ENCODE measurements around the gene SLC2A9.
"Not testable (repeated sequence)": the region's sequence is repeated elsewhere in the genome, so short reads cannot be mapped to it uniquely, and the experiment has no call there.

SLC2A9 gene

GRCh38 chr4:9996319-9997110, 24.8 kb downstream of the SLC2A9 start:
- DNase-seq (ENCODE audit: low read depth) = peak; percentile 19

DNA sequence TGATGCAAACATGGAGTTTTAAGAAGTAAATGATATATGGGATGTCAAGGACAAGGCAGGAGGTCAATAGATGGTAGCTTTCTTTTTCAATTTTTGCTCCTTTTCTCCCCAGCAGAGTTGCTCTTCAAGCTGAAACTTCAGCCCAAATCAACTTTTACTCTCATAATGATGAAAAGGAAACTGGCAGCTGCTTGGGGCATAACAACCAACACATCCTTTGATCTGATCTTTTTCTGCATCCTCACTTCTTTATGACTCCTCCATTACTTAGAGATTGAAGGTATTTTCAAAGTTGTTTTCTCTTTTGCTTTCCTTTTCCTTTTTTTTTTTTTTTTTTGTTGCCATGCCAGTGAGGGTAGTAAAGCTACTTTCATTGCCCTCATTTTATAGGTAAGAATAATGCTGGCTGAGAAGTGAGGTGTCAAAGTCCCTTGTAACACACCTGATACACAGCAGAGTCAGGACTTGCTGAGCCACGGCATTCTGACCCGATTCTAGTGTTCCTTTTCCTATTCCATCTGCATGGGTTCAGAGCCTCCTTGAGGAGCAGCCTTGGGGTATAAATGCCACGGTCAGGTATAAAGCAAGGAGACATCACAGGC, 26.9 kb downstream of the SLC2A9 start:
- DNase-seq (ENCODE audit: low read depth) = no peak

- DNase-seq (ENCODE audit: low read depth) = no peak
Observed at GRCh38 chr4:9989918-9990635, 31.2 kb downstream of the SLC2A9 start.

- DNase-seq (ENCODE audit: low read depth) = no peak
Observed at GRCh38 chr4:9988933-9989332, 32.4 kb downstream of the SLC2A9 start.

DNA sequence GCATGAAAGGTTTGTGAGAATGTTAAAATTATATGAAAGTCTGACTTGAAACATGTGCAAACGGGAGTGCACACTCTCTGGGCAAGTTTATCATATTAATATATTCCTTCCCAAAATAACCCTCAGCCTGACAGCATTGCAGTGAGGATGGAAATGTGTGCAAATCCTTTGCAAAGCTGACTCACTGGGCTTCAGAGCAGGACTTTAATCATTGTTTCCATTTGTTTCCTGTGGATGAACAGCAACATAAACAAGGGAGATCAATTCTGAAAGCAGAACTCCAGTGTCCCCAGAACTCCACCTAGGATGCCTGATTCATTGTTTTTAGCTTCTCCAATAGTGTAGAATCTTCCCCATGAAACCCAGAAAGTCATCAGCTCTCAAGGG, 32.9 kb downstream of the SLC2A9 start:
- DNase-seq (ENCODE audit: low read depth) = no peak

- DNase-seq (ENCODE audit: low read depth) = no peak
Observed at GRCh38 chr4:9987749-9988362, 33.4 kb downstream of the SLC2A9 start.

GRCh38 chr4:9984621-9985020, 36.7 kb downstream of the SLC2A9 start:
- no peak for DNase-seq (ENCODE audit: low read depth)

DNA sequence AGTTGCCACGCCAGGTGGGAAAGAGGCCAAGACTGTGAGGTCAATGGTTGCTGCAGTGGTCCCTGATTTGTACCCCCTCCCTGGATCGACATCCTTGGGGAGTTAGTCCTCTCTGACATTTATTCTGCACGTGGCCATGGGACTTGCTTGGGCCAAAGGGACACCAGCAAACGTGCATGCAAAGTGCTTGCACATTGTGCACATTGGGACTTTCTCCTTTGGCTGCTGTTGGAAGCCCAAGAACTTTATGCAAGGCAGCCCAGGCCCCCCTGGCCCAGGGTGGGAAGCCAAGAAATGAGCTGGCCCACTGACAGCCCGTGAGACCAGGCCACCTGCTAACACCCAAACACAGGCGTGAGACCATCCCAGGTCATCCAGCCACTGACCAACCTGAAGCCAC, 38.1 kb downstream of the SLC2A9 start:
- no peak for DNase-seq (ENCODE audit: low read depth)

DNA sequence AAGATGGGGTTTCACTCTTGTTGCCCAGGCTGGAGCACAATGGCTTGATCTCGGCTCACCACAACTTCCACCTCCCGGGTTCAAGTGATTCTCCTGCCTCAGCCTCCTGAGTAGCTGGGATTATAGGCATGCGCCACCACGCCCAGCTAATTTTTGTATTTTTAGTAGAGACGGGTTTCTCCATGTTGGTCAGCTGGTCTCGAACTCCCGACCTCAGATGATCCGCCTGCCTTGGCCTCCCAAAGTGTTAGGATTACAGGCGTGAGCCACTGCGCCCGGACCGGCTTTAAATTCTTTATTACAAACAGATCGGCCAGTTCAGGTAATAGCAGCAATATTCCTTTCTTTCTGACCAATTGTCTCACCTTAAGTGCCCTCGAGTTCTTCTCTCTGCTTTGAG, 39.4 kb downstream of the SLC2A9 start:
- DNase-seq (ENCODE audit: low read depth) = not testable (repeated sequence)

DNA sequence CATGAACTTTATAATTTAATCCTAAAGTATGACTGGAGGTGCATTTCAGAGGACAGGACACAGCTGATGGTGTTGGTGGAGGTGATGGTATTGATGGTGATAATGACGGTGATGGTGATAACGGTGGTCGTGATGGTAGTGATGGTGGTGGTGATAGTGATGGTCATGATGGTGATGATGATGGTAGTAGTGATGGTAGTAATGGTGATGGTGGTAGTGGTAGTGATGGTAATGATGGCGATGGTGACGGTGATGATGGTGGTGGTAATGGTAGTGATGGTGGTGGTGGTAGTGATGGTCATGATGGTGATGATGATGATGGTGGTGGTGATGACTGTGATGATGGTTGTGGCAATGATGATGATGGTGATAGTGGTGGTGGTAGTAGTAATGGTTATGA, 40.4 kb downstream of the SLC2A9 start:
- DNase-seq (ENCODE audit: low read depth) = no peak

GRCh38 chr4:9979101-9979701, 42.1 kb downstream of the SLC2A9 start:
- DNase-seq (ENCODE audit: low read depth) = no peak

- DNase-seq (ENCODE audit: low read depth) = no peak
Observed at GRCh38 chr4:9977518-9978031, 43.7 kb downstream of the SLC2A9 start.

DNA sequence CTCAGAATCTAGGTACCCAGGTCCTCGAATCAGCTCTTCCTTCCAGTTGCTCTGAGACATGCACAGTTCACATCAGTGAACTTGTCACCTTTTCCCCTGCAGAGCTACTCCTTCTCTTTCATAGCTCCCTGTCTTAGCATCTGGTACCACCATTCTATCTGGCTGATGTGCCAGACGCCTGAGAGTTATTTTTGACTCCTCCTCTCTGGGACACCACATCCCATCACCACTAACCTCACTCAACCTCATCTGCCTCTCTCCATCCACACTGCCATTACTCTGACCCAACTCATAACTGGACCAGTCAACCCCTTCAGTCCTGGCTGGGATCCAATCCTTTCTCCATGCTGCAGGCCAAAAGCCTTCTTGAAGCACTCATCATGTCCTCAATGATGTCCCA, 44.5 kb downstream of the SLC2A9 start:
- DNase-seq (ENCODE audit: low read depth) = no peak

DNA sequence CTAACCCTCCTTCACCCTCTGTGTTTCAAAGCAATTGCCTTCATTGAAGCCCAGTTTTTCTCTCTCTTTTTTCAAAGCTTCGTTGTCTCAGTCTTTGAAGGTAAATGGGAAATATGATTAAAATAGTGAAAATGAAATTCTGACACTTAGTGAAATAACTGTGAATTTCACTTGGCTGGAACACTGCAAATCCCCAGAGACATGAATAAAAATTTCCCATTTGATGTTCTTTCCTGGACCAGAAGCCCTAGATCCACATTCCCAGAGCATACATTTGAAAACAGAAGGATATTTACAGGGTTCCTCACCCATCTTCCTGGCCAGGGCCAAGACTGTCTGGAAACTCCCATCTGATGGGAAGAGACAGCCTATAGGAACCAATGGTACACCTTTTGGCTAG, 45.0 kb downstream of the SLC2A9 start:
- no peak for DNase-seq (ENCODE audit: low read depth)

DNA sequence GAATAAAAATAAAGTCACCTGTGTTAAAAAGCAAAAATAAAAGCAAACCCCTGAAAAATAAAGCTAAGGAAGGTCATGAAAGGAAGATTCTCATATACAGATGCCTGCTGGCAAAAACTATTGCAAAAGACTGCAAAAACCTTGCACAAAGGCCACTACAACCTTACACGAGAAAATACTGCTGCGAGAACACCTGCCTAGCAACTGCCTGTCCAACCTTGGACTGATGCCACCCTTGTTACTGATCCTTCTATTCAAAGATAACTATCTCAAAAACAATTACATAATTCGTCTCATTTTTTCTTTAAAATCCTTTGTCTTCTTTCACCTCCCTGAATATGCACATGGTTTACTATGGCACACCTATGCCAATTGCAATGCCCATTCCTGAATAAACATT, 49.6 kb downstream of the SLC2A9 start:
- DNase-seq (ENCODE audit: low read depth) = no peak

DNA sequence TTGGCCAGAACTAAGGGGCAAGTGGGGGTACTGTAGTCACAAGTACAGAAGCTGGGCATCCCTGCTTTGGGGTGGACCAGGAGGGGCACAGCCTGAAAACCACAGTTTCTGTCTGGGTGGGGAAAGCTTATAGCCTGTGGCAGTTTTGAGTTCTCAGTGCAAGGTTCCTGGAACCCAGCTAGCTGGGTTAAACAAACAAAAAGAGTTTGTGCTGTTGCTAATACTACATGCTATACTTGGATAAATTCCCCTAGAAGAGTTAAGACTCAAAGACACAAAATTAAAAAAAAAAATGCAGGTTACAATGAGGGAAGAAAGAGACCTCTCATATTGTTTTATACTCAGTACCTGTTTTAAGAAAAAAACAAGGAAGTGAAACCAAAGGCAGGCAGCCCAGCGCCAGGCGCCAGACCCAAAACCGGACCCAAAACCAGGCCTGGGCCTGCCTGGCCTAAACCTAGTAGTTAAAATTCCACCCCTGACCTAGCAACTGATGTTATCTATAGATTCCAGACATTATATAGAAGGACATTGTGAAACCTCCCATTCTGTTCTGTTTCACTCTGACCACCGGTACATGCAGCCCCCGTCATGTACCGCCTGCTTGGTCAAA, 50.8 kb downstream of the SLC2A9 start:
- DNase-seq (ENCODE audit: low read depth) = no peak

GRCh38 chr4:9969526-9970398, 51.5 kb downstream of the SLC2A9 start:
- DNase-seq (ENCODE audit: low read depth) = no peak

DNA sequence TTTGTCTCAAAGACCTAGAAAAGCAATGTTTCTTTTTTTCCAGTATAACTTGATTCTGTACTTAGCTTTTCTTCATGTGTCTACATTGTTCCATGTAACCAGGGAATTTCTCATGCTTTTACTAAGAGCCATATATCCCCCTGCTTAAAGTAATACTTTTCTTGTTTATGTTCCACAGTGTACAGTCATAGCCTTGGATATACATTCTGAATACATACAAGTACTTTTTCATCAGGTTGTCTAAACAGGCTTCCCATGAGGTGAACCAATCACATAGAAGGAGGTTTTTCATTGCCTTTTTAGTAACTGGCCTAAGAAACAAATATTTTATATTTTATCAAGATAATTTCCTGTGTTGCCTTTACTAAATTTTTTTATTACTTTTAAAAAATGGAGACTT, 52.8 kb downstream of the SLC2A9 start:
- no peak for DNase-seq (ENCODE audit: low read depth)

DNA sequence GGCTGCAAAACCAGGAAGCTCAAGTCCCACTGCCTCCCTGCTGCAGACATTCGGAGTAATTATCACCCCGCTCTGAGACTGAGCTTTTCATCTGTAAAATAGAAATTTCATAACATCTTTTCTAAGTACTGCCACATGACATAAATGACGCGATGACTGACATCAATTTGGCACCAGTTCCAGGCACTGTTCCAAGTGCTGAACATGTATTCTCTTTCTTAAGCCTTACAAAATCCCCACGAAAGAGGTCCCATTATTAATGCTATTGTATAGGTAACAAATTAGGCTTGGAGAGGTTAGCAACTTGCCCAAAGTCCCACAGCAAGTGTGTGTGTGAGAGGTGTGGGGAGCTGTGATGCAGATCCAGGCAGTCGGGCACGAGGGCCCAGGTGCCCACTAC, 56.4 kb downstream of the SLC2A9 start:
- DNase-seq (ENCODE audit: low read depth) = no peak

- DNase-seq (ENCODE audit: low read depth) = no peak
Observed at GRCh38 chr4:9963328-9963727, 58.0 kb downstream of the SLC2A9 start.
